HG03045 (cell line): ENCODE data around the gene RAB33A.

ENCODE experiments used
- ATAC-seq: cut with Tn5 transposase; IDR thresholded peaks from one replicate; pipeline ENCODE4 v1.9.1; 2021; ENCODE audit warnings: mild to moderate bottlenecking, moderate library complexity; ENCODE audit not compliant: unreplicated experiment

The RAB33A gene

GRCh38 chrX:130171446-130172126 lies at the start of gene RAB33A:
Gene RAB33A, plus strand, starts transcription at chrX:130171962. Its CDS starts 101 bp downstream, at chrX:130172063.
- ATAC-seq, result peak; percentile 19

GRCh38 chrX:130124577-130124976 lies 47.2 kb upstream of the RAB33A start:
- ATAC-seq, result no peak

GRCh38 chrX:130125091-130125874 lies 46.5 kb upstream of the RAB33A start:
- no peak for ATAC-seq

DNA sequence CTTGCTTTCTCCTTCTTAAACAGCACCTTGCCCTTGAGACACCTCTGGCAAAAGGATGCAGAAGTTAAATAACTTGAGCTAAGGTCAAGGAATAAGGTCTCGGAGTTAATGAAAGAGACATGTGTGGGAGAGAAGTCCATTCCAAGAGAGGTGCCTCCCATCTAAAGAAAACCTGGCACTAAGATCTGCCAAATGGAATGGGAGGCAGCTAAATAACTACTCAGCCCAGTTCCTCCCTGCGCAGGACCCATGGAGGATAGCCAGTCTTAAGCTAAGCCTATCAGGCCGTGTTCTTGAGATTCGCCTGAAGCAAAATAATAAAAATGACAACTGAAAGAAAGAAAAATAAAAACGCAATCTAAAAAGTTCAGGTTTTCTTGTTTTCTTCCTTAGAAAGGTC lies 40.8 kb upstream of the RAB33A start:
- ATAC-seq, result no peak

- no peak for ATAC-seq
Observed at GRCh38 chrX:130136496-130136895, 35.3 kb upstream of the RAB33A start.

DNA sequence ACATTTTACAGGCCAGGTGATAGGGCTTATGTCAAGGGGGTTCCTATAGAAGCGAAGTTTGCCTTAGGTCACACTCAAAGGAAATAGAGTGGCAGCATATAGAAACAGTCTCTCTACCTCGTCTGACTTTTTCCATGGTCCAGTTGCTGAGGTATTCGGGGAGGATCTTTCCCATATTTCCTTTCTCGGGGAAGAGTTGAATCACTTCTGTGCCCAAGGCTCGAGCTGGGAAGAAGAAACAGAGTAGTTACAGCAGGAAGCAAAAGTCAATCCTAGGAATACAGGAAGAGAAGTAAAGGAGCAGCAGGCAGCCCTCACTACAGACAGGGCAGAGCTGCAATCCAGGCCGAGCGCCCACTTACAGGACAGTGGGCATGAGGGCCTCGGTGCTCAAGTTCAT lies 34.8 kb upstream of the RAB33A start:
- no peak for ATAC-seq

DNA sequence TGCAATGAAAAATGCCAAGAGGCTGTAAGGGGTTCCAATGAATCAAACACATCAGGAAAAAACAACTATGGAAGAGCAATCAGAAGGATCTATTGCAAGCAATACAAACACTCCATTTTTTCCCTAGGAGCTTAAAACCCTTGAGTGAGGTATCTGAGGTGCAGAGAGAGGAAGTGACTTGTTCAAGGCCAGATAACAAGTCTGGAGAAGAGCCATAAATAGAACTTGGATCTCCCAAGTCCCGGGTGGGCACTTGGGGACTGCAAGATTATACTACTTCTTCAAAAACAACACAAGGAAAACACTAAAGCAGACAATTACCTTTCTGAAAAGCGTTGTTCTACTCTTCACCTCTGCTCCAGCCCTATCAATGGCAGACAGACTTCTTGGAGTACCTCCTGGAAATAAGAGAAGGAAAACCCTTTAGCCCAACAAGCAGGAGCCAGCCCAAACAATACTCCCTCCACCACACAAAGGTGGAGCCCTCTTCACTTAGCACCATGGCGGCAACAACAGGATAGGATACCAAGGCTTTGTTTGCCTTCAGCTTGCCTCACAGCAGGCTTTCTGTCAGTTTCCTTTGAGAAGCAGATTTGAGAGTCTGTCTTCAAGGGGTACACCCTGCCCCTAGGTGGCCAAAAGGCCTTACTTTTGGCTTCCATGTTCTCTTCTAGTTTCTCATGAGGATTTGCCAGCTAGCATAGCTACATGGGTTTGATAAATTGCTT lies 32.1 kb upstream of the RAB33A start:
- no peak for ATAC-seq

GRCh38 chrX:130144509-130144908 lies 27.3 kb upstream of the RAB33A start:
- no peak for ATAC-seq

DNA sequence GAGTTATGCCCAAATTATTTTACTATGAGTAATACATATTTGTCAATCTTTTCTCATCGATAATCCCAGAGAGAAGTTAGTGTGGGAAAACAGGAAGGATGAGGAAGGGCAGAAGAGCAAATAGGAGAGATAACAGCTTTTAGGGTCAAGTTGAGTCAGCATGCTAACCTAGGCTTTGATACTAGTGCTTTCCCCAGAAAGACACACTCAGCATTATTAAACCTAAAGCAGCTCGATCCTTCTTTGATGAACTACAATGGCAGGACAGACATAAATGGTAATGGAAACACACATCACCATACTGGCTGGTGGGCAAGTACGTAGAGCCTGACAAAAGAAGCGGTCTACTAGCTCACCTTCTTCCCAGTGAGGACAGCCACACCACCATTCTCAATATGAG lies 26.6 kb upstream of the RAB33A start:
- ATAC-seq, result no peak

GRCh38 chrX:130147631-130148030 lies 24.1 kb upstream of the RAB33A start:
- no peak for ATAC-seq

DNA sequence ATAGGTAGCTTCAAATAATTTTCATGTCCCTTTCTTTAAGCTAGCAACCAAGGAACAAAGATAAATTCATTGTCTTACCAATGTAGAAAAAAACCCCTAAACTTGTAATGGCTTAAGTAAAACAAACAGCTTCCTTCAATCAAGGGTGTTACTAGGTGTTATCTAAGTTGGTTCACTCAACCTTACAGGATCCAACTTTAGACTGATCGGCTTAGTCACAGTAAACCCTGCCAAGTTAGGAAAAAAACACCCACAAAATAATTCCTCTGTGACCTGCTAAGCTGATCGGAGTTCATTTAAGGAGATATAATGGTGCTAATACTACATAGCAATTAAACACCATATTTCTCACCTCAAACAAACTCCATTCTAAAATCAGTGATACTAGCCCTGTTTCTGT lies 16.2 kb upstream of the RAB33A start:
- no peak for ATAC-seq

DNA sequence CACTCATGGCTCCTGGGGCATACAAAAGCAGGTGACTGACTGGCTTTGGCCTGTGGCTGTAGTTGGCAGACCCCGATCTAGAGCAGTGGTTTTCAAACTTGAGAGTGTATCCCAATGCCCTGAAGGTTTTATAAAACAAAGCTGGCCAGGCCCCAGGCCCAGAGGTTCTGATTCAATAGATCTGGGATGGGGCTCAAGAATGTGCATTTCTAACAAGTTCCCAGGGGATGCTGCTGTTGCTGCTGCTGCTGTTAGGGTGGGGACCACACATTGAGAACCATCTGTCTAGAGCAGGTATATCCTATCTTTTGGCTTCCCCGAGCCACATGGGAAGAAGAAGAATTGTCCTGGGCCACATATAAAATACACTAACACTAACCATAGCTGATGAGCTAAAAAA lies 13.5 kb upstream of the RAB33A start:
- ATAC-seq, result no peak

DNA sequence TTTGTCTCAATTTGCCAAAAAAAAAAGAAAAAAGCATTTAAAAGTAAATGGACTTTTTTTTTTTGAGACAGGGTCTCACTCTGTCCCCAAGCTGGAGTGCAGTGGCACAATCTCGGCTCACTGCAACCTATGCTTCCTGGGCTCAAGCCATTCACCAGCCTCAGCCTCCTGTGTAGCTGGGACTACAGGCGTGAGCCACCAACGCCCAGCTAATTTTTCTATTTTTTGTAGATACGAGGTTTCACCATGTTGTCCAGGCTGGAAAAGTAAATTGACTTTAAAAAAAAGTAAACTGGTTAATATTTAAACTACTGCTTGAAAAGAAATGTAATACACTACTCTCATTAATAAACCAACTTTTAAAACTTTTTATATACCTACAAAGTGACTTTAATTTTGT lies 12.0 kb upstream of the RAB33A start:
- ATAC-seq, result no peak

DNA sequence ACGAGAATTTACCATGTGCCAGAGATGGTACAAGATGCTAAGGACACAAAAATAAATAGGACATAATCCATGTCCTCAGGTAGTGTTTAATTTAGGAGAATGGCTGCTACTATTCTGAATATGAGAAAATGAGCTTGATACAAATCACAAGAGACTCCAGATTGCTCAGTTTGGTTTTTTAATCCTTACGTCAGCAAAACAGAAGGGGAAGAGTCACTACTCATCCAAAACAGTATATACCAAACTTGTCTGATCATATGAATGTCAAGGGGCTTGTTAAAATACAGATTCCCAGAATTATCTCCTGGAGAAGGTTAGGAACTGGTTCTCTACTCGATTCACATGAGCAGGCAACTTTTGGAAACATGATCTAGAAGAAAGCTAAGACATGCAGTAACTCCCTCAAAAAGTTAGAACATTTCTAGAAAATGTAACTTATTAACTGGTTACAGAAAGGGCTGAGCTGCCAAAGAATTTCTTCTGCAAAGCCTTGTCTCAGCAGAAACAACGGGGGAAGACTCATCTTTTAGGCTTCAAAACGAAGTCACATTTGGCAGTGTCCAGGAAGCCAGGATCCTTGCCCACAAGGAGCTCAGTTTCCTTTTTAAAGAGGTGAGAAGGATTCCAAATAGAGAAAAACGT lies 9.5 kb upstream of the RAB33A start:
- ATAC-seq, result no peak

DNA sequence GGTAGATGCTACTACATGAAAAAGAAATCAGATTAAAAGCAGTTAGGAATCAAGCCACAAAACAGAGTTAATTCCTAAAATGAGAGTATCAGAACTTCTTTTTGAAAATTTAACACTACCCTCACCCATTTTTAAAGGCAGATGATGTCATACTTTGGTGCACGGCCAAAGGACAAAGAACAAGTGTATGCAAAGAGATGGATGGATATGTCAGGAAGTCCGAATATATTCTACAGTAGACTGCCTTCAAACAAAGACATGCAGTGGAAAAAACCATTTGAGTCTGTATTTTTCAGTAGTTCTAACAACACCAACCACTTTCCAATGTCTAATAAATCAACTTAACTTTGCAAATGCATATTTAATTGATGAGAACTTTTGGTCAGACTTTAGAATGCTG lies 8.4 kb upstream of the RAB33A start:
- no peak for ATAC-seq

DNA sequence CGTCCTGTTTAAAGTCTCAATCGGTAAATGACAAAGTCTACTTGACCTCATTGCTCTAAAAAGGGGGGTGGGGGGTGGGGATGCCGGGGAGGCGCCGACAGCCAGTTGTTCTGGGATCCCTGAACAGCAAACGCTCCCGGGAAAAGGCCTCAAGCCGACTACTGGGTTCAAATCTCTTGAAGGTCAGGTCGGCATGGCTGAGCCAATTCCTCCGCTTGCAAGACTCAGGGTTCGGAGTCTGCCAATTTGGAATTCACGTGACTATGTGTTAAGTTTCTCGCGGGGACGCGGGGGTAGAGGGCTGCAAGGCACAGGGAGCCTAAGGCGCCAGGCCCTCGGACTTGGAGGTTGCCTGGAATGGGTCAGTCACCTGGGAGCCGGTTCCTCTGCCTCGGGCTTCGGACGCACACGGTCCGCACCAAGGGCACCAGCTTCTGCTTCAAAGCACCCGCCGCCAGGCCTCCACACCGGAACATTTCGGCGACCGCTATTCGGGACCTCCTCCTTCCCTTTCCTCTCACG lies 6.5 kb upstream of the RAB33A start:
- ATAC-seq, result no peak

DNA sequence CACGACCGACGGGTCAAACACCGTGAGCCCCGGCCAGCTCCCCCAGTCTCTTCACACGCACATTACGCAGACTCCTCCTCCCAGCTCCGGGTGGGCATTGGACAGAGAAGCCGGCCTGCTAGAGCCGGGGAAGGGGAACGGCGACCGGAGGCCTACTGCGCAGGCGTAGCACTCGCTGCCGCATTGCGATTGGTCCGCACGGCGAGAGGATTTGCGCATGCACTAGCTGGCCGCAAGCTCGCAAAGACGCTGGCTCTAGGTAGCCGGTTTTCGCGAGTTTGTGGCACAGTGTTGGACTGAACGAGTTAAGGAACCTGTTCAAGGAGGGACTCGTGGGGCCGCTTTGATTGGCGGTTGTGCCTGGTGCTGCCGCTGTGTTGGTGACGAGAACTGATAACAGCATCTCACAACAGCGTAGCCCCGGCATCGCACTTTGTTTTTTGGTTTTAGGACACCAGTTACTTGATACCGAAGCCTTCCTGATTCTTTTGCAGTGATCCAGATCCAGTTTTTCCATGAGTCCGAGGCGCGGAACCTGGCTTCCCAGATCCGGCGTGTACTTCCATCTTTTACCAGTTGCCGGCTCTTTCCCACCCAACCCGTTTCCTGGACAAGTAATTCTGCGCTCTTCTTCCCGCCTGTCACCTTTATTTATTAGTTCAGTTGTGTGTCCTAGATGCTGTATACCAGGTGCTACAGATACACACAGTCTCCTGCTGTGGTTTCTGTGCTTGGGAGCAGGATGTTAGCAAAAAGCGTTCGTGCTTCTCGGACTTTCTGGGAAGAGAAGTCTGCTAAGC lies 5.9 kb upstream of the RAB33A start, which contains the start of gene AIFM1:
Gene AIFM1 (minus strand): TSS at position 139 of the 800 bp plus-strand sequence. CDS start 185 bp downstream, outside the sequence.
- peak; percentile 93 for ATAC-seq

DNA sequence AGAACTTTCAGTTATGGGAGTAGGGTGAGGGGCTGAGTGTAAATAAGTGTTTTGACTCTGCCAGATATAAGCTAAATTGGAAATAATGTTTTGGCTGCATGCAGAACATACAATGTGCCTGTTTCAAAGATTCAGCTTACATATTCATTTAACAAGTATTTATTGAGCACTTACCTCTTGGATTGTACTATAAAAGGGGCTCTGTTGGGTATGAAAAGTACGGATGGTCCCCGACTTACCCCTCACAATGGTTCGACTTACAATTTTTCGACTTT lies 5.3 kb upstream of the RAB33A start:
- ATAC-seq, result no peak

- no peak for ATAC-seq
Observed at GRCh38 chrX:130167040-130167439, 4.7 kb upstream of the RAB33A start.

GRCh38 chrX:130170752-130171445 lies 863 bp upstream of the RAB33A start:
- ATAC-seq, result peak; percentile 72
